Stimulated activated CD8-positive, alpha-beta memory T cell treated with anti-CD3 and anti-CD28 coated beads, Interleukin-7, amount 100 ng/mL, for 4 hours (primary cell): ENCODE data around the gene LRRC61.

Source experiments
- DNase-seq, 2 donors: peaks; one replicate each; pipeline ENCODE4 v3.0.0-alpha.2; 2020; ENCODE audit warnings: low read depth in 2 of 2

Gene LRRC61

DNA sequence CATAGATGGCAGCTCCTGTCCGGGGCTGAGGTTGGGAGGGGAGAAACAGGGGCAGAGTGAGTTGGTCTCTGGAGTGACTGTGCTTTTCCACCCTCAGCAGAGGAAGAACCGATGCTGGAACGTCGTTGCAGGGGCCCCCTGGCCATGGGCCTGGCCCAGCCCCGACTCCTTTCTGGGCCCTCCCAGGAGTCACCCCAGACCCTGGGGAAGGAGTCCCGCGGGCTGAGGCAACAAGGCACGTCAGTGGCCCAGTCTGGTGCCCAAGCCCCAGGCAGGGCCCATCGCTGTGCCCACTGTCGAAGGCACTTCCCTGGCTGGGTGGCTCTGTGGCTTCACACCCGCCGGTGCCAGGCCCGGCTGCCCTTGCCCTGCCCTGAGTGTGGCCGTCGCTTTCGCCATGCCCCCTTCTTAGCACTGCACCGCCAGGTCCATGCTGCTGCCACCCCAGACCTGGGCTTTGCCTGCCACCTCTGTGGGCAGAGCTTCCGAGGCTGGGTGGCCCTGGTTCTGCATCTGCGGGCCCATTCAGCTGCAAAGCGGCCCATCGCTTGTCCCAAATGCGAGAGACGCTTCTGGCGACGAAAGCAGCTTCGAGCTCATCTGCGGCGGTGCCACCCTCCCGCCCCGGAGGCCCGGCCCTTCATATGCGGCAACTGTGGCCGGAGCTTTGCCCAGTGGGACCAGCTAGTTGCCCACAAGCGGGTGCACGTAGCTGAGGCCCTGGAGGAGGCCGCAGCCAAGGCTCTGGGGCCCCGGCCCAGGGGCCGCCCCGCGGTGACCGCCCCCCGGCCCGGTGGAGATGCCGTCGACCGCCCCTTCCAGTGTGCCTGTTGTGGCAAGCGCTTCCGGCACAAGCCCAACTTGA is 48.2 kb downstream of the LRRC61 start:
- DNase-seq, result no peak

DNA sequence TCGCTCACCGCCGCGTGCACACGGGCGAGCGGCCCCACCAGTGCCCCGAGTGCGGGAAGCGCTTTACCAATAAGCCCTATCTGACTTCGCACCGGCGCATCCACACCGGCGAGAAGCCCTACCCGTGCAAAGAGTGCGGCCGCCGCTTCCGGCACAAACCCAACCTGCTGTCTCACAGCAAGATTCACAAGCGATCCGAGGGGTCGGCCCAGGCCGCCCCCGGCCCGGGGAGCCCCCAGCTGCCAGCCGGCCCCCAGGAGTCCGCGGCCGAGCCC is 48.8 kb downstream of the LRRC61 start:
- DNase-seq, result no peak

DNA sequence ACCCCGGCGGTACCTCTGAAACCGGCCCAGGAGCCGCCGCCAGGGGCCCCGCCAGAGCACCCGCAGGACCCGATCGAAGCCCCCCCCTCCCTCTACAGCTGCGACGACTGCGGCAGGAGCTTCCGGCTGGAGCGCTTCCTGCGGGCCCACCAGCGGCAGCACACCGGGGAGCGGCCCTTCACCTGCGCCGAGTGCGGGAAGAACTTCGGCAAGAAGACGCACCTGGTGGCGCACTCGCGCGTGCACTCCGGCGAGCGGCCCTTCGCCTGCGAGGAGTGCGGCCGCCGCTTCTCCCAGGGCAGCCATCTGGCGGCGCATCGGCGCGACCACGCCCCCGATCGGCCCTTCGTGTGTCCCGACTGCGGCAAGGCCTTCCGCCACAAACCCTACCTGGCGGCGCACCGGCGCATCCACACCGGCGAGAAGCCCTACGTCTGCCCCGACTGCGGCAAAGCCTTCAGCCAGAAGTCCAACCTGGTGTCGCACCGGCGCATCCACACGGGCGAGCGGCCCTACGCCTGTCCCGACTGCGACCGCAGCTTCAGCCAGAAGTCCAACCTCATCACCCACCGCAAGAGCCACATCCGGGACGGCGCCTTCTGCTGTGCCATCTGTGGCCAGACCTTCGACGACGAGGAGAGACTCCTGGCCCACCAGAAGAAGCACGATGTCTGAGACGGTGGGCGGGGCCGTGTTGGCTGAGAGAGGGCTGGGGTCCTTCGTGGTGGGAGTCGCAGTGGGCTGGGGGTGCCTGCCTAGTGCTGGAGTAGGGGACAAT is 49.3 kb downstream of the LRRC61 start:
- DNase-seq, result no peak

DNA sequence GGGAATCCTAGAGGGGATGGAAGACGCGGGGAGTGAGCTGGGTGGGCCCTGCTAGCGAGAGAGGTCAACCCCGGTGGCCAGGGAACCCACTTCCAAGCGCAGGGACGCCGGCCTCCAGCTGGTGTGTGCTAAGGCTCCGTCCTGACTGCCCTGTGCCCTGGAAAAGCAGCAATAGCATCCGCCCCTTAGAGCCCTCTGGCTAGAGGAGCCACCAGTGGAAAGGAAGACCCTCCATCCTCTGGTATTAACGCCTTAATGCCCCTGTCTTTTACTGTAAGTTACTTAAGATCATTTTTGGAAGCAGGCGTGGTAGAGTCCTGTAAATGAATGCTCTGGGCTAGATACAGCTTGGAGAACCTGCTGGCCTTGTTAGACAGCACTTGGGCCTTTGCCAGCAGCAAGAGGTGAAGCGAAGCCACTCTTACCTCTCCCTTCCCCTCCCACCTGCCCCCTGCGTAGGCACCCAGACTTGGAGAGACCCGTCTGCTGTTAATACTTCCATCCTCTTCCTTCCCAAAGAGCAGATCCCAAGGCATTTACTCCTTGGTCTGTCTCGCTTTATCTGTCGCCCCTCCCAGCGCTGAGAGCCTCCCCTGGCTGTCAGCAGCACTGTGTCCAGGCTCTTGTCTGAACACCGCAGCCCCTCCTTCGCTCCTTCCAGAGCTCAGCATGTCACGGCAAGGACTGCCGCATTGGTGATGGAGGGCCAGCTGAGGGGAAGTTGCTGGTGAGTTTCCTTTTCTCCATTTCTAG is 50.1 kb downstream of the LRRC61 start:
- DNase-seq, result no peak

DNA sequence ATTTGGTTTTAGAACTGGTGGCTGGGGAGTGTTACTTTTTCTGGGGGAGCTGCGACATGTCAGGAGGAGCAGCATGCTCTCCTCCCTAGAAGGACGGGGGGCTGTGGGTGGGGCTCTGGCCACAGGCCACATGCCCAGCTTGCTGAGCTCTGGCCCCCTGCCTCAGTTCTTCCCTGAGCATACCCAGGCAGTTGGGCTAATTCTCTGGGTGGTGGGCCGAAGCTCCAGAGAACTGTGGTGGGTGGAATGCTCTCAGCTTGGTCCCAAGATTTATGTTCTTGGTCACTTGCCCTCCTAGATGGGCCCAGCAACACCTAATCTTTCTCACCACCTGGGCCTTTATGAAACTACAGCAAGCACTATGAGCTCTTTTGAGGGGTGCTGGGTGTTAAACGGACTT is 50.9 kb downstream of the LRRC61 start:
- DNase-seq, result no peak

DNA sequence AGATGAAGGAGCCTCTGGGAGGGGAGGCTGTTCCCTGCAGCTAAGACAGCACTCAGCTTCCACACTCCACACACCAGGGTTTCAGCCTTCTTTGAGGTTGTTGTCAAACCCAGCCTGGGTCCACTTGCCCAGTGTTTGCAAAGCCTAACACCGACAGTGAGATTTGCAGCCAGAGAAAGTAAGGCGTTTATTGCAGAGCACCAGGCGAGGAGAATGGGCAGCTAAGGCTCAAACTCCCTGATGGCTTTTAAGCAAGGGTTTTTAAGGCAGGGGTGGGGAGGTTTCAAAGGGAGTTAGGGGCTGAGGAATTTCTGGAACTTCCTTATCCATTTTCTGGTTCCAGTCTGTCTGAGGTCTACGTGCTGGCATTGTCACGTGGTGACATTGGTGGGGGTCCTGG is 51.3 kb downstream of the LRRC61 start:
- DNase-seq, result no peak

DNA sequence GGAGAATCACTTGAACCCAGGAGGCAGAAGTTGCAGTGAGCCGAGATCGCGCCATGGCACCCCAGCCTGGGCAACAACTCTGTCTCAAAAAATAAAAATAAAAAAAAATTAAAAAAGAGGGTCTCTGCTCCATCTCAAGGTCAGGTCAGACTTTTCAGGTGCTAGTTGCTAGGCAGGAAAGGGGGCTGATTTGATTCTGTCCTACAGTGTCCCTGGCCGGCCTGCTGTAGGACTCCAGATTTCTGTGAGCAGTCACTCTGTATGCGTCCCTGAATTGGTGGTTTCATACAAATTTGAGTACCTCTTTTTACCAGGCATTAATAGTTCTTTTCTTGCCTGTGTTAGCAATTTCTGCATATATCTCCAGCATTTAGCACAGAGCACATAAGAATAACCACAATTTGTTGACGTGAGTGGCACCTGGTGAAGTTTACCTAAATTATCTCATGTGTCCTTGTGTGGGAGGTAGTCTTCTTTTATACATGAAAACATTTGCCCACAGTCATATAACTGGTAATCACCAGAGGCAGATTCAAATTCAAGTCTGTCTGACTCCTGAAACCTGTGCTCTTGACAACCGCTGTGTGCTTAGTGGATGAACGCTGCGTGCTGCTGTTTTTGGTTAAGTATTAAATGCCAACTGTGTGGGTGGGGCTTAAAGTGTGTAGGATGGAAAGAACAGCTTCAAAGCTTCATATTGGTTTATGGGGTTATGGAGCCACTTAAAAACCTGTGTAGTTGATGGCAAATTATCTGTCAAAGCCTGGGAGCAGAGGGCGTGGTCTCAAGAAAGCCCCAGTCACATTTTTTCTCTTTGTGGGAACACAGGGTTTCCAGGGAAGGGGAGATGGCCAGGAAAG is 52.7 kb downstream of the LRRC61 start:
- DNase-seq, result peak in 1 of 2 donors; percentile 27

DNA sequence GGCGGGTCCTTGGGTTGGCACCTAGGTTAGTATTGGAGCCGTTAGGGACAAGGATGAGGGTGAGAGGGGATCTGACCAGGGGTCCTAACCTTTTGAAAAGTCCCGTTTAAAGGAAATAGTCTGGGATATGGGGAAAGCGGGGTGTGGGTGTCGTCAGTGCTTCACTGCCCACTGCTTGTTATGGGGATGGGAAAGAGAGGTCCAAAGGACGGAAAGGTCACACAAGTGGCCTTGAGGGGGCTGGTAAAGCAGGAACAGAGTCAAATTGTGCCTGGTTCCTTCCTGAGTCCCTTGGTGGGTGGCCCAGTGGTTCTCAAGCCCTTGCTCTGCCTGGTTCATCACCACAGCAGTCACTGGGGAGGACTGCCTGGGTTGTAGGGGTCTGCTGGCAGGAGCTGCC is 53.4 kb downstream of the LRRC61 start:
- DNase-seq, result no peak

DNA sequence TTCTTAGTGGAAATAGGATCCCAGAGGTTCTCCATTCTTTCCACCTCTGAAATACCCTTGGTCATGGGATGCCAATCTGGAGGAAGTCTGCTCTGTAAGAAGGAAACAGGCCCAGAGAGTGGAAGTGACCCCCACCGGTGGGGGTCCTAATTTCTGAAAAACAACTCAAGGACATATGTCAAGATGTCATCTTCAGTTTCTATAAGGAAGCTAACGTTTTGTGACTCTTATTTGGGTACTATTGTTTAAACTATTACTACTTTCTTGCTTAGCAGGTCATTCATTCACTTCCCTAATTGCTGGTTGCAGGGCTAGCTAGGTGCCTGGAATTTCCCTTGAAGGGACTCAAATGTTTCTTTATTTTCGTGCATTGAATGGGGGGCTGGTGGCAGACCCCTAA is 54.0 kb downstream of the LRRC61 start:
- DNase-seq, result no peak

DNA sequence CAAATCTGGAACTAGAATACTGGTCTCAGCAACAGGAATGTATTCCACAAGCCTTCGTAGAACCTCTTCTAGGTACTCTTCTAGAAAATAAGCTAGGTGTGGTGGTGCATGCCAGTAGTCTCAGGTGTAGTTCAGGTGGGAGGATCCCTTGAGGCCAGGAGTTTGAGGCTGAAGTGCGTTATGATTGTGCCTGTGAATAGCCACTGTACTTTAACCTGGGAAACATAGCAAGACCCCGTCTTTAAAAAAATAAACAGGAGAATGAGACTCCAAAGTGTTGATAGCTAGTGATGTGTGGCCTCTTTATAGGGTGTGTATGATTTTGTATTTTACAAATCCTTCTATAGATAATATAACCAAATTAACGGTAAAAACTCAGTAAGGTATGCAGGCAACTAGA is 54.5 kb downstream of the LRRC61 start:
- no peak for DNase-seq

DNA sequence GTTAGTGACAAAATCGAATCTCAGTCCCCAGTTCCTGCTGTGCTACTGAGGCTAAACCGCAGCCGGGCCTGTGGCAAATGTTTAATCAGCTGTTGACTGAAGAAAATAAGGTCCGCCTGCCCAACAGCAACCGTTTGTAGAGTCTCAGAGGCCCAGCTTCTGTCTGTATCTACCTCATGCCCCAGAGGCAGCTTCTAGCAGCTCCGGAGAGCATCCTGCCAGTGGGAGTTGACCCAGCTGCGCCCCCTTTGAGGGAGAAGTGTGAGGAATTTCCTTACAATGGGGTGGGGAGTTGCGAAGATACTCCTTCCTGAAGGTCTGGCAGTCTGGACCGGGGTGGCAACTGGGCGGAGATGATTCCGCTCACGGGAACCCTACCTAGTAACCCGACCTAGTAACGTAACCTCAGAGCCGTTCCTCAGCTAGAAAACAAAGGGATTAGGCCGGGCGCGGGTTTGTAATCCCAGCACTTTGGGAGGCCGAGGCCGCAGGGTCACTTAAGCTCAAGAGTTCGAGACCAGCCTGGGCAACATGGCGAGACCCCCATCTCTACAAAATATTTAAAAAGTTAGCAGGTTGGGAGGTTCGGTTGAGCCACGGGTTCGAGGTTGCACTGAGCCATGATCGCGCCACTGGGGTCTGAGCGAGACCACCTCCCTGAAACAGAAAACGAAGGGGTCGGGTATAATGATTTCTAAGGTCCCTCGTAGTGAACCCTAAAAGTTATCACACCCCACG is 55.1 kb downstream of the LRRC61 start:
- no peak for DNase-seq

DNA sequence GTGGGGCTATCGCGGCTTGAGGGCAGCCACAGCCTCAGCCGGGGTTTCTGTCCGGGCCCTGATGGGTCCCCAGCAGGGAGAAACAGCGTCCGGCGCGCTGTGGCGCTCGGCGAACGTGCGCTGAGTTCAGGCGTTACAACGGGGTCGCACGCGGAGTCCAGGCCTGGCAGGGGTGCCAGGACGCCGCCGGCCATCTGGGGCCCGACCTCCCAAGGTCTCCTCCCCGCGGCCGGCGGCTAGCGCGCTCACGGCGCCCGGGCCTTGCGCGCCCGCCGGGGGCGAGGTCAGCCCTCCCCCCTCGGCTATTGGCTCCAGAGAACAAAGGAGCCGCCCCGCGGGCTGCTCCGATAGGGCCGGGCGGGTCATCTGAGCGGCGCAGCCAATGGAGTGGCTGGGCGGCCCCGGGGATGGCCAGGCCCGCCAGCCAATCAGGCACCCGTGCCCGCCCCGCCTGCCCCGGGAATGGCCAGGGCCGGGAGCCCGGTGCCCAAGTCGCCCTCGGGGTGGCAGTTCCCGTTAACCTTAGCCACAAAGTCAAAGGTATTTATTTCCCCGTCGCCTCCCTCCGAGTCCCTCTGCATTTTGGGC is 55.8 kb downstream of the LRRC61 start, which contains the start of gene ZNF775:
Gene ZNF775 (plus strand): TSS at position 478 of the 588 bp plus-strand sequence. CDS start 9,141 bp downstream, outside the sequence.
- DNase-seq, result peak; percentile 77 to 93

DNA sequence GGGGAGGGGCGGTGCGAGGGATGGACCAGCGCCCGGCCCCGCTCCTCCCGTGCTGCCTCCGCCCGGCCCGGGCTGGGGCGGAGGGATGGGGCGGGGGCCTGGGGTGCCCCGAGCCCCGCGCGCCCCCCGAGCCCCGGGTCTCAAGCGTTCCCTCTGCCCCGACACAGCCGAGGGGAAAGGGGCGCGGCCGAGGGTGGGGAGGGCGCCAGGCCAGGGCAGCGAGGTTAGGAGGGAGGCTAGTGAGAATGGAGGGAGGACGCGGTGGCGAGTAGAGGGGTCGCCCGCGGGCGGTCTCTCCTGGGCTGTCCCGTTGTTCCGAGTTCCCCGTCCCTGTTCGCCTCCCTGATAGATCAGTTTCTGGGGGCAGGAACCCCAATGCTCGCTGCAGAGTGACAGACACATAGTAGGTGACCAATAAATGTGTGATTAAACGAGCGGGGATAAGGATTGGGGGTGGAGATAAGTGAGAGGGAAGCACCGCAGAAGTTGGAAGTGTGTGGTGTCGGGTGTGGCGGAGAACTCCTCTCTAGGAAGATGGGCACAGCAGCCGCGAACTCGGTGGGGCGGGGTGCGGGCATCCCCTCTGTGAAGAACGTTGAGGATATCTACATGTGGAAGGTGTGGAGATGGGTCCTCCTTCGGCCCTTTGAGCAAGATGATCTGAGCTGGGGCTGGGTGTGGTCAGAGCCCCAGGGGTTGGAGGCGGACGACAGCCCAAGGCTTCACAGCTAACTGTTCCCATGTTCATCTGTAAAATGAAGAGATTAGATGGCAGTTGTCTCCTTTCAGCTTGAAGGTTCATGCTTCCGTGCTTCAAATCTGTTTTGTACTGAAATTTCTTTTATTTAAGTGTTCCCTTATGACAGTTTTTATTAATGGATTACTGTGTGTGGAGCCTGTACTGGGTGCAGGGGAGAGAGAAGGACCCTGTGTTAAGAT is 56.6 kb downstream of the LRRC61 start:
- DNase-seq, result no peak

DNA sequence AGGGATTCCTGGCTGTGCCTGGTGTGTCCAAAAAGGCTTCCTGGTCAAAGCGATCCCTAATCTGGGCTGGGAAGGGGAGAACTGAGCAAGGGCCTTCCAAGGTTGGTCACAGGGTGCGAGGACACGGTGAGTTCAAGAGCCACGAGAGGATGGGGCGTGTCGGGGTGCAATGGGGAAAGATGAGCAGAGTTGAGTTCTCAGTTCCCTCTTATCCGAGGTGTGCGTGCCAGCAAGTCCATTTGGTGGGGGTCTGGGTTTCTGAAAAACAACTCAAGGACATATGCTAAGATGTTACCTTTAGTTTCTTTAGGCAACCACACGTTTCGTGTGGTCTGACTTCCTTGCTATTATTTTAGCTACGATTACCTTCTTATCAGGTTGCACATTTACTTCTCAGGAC is 57.3 kb downstream of the LRRC61 start:
- DNase-seq, result no peak

DNA sequence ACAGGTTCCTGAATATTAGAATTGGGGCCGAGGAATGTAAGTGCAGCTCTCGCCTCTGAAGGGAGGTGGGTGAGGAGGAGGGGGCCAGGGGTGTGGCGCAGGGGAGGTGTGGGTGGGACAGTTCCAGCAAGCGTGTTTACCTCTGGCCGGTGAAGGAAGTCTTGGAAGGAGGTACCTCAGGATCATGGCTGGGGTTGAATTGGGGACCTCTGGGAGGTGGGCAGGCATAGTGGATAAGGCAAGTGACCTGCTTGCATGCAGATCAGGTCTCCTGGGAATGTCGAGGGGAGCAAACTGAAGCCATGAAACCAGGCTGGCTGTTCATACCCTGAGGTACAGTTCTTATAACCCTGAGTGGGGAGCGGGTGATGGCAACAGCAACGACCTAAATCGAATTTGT is 57.9 kb downstream of the LRRC61 start:
- DNase-seq, result no peak

DNA sequence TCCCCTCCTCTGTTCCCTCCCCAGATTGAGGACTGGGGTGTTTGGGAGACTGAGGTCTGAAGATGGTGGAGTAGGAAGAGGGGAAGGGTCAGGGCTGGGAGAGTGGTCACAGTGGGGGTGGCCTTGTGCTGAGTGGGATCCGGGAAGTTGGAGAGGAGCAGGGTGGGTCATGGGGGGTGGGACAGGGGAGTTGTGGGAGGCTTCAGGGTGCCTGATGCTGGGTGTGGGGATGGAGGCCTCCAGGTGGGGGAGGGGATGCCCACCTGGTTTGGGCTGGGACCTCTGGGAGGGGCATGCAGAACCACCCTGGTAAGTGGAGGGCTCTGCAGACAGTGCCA is 58.6 kb downstream of the LRRC61 start:
- DNase-seq, result no peak

DNA sequence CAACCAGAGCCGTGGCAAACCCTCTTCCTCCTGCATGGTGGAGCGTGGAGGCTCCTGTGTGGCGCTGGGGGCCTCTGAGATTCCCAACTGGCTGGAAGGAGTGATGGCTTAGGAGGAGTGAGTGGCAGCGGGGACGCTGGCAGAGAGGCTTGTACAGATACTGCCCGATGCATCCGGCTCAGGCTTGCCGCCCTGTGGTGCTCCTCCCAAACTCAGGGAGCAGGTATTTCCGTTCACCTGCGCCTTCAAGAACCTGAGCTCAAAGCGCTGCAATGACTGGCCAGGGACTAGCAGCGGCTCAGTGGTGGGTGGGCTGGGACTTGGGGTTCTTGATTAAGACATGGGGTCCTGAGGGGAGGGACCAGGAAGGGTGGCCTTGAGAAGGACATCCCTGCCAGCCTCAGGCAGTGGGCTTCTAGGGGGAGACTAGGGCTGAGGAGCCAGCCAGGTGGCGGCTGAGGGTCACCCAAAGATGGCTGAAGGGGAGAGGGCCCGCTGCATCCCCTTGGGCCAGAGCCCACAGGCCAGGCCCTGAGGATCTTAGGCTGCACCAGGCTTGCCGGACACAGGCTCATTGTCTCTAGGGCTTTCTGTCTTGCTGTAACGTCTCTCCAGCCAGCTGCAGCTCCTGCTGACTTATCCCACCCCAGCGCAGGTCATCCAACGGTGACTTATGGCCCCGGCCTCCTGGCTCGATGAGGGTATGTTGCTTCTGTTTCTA is 59.1 kb downstream of the LRRC61 start:
- no peak for DNase-seq

DNA sequence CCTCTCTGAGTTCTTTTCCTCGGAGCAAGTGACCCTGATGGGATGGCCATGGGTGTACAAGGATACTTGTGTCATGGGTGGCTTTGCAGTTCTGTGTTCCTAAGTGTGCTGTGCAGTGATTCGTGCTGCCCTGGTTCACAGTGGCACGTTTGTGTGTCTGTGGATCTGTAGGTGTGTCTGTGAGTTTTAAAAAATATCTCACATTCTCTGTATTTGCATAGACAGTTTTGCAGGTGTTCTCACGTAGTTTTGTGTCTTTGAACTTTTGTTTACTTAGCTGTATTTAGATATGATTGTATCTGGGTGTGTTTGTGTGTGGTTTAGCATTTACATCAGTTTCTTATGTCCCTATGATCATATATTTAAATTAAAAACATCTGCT is 59.7 kb downstream of the LRRC61 start:
- DNase-seq, result no peak
